HG03575 (cell line): ENCODE measurements around the gene KCNJ3.

Experiments
- ATAC-seq: cut with Tn5 transposase; IDR thresholded peaks from one replicate; pipeline ENCODE4 v1.9.1; 2021; ENCODE audit not compliant: unreplicated experiment, insufficient number of reproducible peaks, low FRiP score; ENCODE audit errors: extremely low read depth

KCNJ3 gene

GRCh38 chr2:154698296-154698720 is at the start of gene KCNJ3:
Gene KCNJ3 (plus strand): TSS chr2:154698695. CDS start chr2:154698776, 81 bp downstream.
- ATAC-seq: no peak

GRCh38 chr2:154655499-154655898 is 43.0 kb upstream of the KCNJ3 start:
- ATAC-seq: no peak

GRCh38 chr2:154658854-154659253 is 39.6 kb upstream of the KCNJ3 start:
- ATAC-seq: no peak

- no peak for ATAC-seq
Observed at GRCh38 chr2:154664248-154664647, 34.2 kb upstream of the KCNJ3 start.

- ATAC-seq: no peak
Observed at GRCh38 chr2:154670083-154670482, 28.4 kb upstream of the KCNJ3 start.

GRCh38 chr2:154673694-154674093 is 24.8 kb upstream of the KCNJ3 start:
- ATAC-seq: no peak

GRCh38 chr2:154677401-154677800 is 21.1 kb upstream of the KCNJ3 start:
- ATAC-seq: no peak

- no peak for ATAC-seq
Observed at GRCh38 chr2:154681741-154682140, 16.8 kb upstream of the KCNJ3 start.

- ATAC-seq: no peak
Observed at GRCh38 chr2:154686162-154686561, 12.3 kb upstream of the KCNJ3 start.

- no peak for ATAC-seq
Observed at GRCh38 chr2:154688373-154688772, 10.1 kb upstream of the KCNJ3 start.

GRCh38 chr2:154689158-154689557 is 9.3 kb upstream of the KCNJ3 start:
- ATAC-seq: no peak

- no peak for ATAC-seq
Observed at GRCh38 chr2:154692927-154693326, 5.6 kb upstream of the KCNJ3 start.

- no peak for ATAC-seq
Observed at GRCh38 chr2:154693741-154694340, 4.7 kb upstream of the KCNJ3 start.

- ATAC-seq: no peak
Observed at GRCh38 chr2:154694881-154695280, 3.6 kb upstream of the KCNJ3 start.

GRCh38 chr2:154696369-154696768 is 2.1 kb upstream of the KCNJ3 start:
- ATAC-seq: no peak

- ATAC-seq: no peak
Observed at GRCh38 chr2:154696810-154697417, 1.6 kb upstream of the KCNJ3 start.

GRCh38 chr2:154697418-154698252 is 860 bp upstream of the KCNJ3 start:
- ATAC-seq: no peak

GRCh38 chr2:154698721-154699574 is 453 bp downstream of the KCNJ3 start:
- ATAC-seq: no peak

- ATAC-seq: no peak
Observed at GRCh38 chr2:154699575-154699930, 1.1 kb downstream of the KCNJ3 start.
